Measurements from ENCODE around the gene CSE1L.
"Not testable (repeated sequence)": the region's sequence is repeated elsewhere in the genome, so short reads cannot be mapped to it uniquely, and the experiment has no call there.

Gene CSE1L

DNA sequence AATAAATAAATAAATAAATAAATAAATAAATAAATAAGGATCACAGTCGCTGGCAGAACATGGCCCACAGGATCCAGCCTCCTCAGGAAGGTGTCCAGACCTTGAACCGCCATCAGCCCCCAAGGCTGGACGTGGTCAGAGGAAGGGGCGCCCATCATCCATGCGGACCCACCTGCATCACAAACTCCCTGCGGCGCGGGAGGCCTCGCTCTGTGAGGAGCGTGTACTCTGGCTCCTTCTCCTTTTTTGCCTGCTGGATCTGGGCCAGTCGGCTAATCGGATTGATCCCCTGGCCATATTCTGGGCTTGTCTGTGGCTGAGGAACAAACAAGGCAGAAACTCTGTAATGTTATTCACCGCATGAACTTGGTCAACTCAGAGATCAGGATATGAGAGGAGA lies 76.8 kb downstream of the CSE1L start:
- DNase-seq (ENCODE audit: low spot score): no peak

DNA sequence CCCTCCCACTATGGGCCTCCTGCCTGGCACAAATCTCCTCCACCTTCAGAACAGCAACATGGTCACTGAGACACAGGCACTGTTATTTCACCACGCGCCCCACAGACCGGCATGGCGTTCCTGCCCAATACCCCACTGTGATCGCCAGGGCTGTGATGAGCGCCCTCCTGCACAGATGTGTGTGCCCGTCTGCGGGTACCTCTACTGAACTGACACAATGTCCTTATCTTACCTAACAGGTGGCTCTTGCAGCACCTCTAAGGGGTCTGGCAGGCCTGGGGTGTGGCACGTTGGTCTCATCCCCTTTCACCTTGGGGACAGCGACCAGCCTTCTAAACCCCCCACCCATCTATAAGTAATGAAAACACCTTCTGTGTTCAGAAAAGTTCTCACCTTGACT lies 77.9 kb downstream of the CSE1L start:
- no peak for DNase-seq (ENCODE audit: low spot score)

DNA sequence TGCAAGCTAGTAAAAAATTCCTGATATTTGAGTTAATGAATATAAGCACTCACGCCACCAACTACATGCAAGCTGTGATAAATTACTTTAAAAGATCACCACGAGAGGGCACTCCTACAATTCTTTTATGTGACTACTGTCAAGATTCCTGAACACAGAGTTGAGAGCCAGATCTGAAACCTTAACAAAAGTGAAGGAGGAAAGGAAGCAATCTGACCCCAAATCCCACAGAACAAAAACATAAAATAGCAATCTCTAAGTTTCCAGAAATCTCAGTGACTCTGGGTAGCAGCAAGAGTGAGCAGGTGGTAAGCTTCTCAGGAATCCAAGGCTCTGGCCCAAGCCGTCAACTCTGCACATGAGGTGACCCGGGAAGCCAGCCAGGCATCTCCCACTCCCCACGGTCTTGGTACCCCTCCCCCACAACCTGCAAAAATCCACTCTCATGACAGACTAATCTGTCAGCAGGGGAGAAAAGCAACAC lies 86.9 kb downstream of the CSE1L start:
- peak; percentile 70 for DNase-seq (ENCODE audit: low spot score)

DNA sequence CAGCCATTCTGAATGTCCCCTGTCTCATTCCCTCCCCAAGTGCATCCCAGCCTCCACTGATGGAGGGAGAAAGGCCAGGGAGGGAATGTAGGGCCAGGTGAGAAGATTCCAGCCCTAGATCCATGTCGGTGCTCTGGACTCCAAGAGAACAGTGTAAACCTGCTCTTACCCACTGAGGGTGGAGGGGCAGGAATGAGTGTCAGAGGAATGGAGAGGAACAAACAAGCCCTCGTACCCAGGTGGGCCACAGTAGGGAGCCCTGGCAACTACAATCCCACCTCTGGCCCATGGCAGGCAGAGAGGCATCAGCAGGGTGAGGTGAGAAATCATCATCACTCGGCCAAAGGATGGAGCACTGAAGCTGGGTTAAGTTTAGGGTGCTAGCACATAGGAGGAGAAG lies 87.5 kb downstream of the CSE1L start:
- no peak for DNase-seq (ENCODE audit: low spot score)

- not testable (repeated sequence) for DNase-seq (ENCODE audit: low spot score)
Observed at GRCh38 chr20:49134797-49135196, 88.7 kb downstream of the CSE1L start.

DNA sequence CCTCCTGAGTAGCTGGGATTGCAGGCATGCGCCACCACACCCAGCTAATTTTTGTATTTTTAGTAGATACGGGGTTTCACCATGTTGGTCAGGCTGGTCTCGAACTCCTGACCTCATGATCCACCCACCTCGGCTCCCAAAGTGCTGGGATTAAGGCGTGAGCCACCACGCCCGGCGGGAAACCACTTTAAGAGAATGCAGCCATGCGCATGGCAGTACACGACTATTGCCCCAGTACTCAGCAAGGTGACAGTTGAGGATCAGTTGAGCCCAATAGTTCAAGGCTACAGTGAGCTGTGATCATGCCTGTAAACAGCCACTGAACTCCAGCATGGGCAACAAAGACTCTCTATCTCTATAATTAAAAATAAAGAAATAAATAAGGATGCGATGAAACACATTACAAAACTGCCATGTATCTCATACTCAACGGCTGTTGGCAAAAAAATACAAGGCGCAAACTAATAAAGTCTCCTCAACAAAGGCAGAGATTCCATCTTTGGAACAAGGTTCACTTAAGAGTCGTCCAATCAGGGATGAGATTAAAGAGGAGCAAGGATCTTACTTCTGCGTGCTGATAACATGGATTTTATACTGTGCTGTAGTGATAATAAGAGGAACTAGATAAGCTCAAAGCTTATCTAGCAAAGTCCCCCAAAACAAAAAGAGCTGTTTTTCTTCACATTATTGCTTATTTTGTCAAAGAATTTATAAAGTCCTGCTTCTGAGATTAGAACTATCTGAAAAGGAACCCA lies 90.9 kb downstream of the CSE1L start:
- no peak for DNase-seq (ENCODE audit: low spot score)

- DNase-seq (ENCODE audit: low spot score): no peak
Observed at GRCh38 chr20:49138431-49138830, 92.3 kb downstream of the CSE1L start.

DNA sequence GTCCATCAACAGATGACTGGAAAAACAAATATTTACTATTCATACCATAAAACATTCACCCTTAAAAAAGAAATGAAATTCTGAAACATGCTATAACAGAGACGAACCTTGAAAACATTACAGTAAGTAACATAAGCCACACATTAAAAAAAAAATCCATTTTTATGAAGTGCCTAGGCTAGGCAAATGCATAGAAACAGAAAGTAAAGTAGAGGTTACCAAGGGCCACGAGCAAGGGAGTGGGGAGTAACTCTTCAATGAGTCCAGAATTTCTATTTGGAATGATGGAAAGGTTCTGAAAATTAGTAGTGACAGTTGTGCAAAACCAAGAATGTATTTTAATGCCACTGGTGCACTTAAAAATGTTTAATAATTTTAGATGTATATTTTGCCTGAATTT lies 94.3 kb downstream of the CSE1L start:
- no peak for DNase-seq (ENCODE audit: low spot score)

DNA sequence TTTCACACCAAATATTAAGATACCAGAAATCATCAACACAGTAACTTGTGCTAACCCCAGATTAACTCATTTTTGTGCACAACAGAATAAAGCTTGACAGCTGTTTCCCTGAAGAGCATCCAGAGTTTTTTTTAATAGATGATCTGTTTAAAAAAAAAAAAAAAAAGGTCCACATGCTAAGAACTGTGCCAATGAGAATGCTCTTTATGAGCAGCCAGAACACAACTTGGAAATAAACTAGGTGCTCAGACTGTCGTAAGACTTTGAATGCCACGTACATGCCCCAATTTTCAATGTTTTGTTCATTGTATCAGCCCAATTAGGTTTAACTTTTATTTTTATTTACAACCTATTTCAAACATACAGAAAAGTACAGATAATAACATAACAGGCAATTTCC lies 94.7 kb downstream of the CSE1L start:
- DNase-seq (ENCODE audit: low spot score): no peak
